Activated CD8-positive, alpha-beta memory T cell treated with anti-CD3 and anti-CD28 coated beads for 1 hour (primary cell): ENCODE results near the gene USP10.

Source experiments
- DNase-seq, 2 donors: peaks; one replicate each; pipeline ENCODE4 v3.0.0-alpha.2; 2020; ENCODE audit warnings: low read depth in 1 of 2; ENCODE audit errors: extremely low read depth in 1 of 2

The USP10 gene

DNA sequence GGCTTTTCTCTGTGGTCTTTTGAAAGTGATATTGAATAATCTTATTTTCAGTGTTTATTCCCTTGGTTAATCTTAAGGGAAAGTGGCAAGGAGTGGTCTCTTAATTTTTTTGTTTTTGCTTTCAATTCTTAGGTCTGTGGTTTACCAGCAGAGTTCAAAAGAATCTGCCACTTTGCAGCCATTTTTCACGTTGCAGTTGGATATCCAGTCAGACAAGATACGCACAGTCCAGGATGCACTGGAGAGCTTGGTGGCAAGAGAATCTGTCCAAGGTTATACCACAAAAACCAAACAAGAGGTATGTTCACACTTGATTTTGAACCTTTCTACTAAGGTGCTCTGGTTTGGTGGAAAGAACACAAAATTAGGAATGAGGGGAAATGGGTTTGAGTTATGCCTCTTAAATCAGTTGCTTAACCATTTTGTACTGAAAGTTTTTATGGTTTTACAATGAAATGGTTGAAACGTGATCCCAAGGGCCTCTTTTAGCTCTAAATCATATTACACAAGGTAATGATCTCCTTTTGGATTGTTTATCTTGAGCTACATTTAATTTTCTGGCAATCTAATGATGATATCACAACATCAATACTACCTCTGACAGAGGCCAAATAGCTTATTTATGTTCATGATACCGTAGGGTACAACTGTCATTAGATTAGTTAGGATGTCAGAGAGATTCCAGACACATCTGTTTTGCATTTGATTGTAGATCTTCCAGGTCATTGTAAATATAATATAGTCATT is 68.4 kb downstream of the USP10 start:
- no peak for DNase-seq

DNA sequence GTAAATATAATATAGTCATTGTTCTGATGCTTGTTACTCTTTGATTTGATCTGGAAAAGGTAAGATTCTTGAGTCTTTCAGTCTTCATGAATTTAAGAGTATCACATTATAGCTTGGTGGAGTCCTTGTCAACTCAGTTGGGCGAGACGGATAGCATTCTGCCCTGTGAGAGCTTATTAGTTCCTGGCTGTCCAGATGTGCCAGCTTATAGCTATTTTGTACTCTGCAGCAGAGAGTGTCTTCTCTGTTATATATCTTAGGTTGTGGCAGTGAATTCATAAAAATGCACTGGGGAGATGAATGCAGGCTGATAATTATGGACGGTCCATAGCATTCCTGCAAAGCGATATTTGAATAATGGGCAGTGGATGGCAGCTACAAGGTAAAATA is 69.0 kb downstream of the USP10 start:
- DNase-seq: no peak

- DNase-seq: no peak
These were observed 69.6 kb downstream of the USP10 start for GRCh38 chr16:84769416-84769815.

DNA sequence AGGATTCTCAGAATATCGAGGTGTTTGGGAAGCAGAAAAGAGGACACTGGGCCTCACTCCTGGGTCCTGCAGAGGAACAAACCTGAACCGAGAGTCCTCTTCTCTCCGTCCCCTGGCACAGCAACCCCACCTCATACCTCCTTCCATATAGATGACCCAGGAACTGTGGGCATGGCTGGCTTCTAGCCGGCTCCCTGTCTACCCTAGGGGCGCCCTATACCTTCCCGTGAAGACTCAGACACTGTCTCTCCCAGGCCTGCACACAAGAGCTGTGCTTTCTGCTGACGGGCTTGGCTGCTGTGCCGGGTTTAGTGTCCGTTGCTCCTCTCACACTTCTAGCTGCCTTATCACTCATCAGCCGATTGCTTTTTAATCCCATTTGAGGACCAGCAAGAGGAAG is 73.5 kb downstream of the USP10 start:
- no peak for DNase-seq

- DNase-seq: no peak
These were observed 75.0 kb downstream of the USP10 start for GRCh38 chr16:84774810-84775209.

- no peak for DNase-seq
These were observed 75.5 kb downstream of the USP10 start for GRCh38 chr16:84775262-84775810.

- no peak for DNase-seq
These were observed 77.6 kb downstream of the USP10 start for GRCh38 chr16:84777435-84777834.

GRCh38 chr16:84778720-84779119 is 78.9 kb downstream of the USP10 start:
- no peak for DNase-seq

GRCh38 chr16:84780063-84780462 is 80.3 kb downstream of the USP10 start:
- no peak for DNase-seq

DNA sequence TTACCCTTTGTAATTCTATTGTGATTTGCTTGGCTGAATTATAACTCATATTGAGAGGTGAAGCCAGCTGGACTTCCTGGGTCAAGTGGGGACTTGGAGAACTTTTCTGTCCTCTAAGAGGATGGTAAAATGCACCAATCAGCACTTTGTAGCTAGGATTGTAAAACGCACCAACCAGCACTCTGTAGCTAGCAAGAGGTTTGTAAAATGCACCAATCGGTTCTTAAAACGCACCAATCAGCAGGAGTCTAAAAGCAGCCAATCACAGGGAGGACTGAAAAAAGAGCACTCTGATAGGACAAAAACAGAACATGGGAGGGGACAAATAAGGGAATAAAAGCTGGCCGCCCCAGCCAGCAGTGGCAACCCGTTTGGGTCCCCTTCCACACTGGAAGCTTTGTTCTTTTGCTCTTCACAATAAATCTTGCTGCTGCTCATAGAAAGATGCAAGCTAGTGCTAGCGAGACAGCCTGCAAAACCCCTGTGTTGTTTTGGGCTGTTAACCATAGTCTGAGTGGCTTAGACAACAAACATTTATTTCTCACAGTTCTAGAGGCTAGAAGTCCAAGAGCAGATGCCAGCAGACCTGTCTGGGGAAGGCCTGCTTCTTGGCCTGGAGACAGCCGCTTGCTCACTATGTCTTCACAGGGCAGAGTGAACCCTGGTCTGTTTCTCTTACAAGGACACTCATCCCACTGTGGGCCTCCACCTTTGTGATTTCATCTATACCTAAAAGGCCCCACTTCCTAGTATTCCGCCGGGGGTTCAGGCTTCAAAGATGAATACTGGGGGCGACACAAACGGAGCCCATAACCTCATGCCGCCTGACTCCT is 81.0 kb downstream of the USP10 start:
- DNase-seq: no peak

DNA sequence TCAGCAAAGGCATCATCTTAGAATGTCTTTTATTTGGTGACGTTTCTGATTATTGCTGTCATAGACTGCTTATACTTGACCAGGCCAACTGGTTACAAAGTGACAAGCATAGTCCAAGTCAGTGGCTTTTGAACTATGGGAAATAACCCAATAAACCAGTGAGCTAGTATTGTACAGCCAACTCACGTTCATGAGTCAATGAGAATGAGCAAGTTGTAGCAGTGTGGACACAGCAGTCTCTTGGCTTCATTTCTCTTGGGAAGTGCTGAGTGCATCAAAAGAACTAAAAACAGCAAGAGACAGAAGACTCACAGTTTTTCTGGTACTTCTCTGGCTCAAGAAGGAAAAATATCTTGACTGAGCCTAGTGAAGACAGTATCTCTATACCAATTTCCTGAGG is 83.0 kb downstream of the USP10 start:
- no peak for DNase-seq

DNA sequence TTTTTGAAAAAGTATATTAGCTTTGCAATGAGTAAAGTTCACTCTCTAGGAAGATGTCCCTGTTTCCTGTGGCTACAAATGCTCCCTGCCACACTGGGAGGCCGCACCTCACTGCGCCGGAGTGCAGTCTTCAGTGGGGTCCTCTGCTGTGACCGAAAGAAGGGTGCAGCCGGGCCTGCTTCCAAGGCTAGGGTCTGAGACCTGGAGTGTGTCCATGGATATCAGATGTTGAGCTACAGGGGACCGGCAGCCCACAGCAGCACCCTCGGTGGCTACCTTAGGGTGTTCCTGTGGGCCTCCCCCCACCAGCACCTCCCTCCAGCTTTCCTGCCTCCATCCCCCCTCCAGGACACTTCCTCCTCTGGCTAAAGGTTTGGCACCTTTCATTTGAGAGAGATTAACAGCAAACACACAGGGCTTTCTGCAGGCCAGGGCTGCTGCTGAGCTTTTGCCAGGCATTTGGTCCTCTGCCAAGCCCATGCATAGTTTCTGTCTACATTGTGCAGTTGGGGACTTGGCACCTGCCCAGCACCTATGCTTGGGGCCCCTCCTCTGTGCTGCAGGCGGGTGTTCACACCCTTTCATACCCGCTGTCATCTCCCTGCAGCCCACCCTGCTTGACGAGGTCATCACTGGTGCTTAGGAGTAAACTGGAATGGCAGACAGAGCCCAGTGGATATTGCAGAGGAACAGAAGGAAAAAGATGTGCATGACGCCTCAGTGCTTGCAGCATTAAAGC is 86.2 kb downstream of the USP10 start:
- no peak for DNase-seq

GRCh38 chr16:84786605-84787262 is 86.9 kb downstream of the USP10 start:
- no peak for DNase-seq

GRCh38 chr16:84787263-84787622 is 87.4 kb downstream of the USP10 start:
- no peak for DNase-seq

- DNase-seq: no peak
These were observed 89.2 kb downstream of the USP10 start for GRCh38 chr16:84788920-84789391.

GRCh38 chr16:84789431-84789830 is 89.6 kb downstream of the USP10 start:
- no peak for DNase-seq

DNA sequence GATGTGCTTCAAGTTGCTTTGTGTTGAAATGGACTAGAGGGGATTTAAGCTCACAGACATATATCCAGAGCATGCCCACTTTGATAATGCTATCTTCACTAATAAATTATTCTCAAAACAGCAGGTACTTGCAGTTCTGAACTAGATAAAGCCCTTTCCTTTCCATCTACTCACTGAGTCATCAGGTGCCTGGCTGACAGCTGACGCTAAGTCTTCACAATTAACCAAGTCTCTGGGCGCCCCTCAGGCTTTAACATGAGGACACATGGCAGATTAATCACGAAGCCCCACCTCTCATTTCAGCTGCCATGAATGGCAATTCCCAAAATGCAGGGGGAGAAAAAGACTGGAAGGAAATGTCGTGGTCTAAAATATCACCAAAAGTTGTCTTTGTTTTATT is 90.5 kb downstream of the USP10 start:
- DNase-seq: no peak

DNA sequence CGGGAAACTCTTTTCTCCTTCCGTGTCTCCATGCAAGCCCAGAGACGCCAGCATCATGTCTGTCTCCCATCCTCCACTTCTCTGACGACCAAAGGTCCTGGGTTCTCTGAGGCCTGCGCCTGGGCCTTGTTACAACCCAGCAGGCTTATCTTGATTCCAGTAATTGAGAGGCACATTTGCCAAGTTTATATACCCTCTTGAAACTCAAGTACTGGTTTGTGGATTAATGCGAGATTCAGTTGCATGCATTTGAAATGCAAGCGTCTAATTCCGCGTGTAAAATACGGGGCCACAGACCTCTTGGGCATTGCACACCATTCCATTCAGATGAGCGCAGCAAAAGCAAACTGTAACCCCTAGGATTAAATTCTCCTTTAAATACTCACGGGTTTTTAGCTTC is 91.3 kb downstream of the USP10 start:
- DNase-seq: no peak

DNA sequence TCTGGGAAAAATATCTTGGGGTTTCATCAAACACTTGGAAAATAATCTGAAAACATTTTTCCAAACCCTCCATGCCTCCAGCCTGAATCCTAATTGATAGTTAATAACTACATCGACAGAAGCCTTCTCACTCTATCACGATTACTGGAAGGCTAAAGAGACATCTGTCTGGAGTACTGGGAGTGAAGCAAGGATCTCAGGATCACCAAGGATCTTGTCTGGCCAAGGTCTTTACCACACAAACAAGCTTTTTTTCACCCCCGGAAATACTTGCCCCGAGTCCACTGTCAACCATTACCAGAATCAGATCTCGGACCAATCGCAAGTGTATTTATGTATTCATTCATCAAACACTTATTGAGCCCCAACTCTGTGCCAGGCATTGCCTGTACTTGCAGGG is 91.7 kb downstream of the USP10 start:
- DNase-seq: no peak

DNA sequence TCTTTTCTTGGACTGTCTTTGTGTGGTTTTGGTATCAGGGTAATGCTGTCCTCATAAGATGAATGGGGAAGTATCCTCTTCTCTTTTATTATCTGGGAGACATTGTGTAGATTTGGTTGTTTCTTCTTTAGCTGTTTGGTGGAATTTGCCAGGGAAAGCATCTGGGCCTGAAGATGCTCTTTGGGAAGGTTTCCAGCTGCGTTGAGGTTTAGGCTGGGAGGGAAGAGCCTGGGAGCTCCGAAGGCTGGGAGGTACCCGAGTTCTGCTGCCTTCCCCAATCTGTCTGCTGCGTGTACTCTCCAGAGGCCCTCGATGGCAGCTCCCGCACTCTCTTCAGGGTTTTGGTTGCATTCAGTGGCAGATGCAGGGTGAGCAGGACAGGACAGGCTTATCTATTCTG is 94.4 kb downstream of the USP10 start:
- DNase-seq: no peak

GRCh38 chr16:84794626-84795025 is 94.8 kb downstream of the USP10 start:
- no peak for DNase-seq
